ENCODE measurements around the gene HNRNPAB.
"Not testable (repeated sequence)": the region's sequence is repeated elsewhere in the genome, so short reads cannot be mapped to it uniquely, and the experiment has no call there.

Gene HNRNPAB

DNA sequence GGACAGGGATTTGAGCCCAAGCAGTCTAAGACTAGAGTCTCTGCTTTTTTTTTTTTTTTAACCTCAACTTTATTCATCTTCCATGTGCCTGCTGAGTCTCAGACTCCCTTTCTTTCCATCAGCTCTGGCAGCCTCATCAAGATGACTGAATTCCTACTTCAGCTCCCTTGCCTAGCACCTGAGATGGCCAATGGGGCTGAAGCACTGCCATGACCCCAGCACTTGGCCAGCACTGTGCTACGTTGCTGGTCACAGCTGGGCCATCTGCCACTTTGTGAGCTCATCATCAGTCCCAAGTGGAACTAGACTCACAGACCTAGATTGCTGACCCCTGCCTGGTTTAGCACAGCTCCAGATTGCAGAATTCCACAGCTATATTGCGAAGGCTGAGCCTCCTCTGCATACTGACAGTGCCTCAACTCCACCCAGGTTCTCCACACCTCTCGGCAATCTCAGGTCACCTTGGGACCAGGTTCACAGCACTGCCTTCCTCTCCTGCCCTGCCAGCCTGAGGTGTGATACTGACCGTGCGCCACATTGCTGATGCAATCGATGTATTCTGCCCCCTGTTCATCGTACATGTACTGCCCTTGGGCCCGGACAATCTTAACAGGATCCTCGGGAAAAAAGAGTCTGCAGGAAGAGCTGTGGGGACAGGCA, 26.7 kb downstream of the HNRNPAB start:
- DNase-seq (ENCODE audit: low read depth in 2 of 2): no peak

DNA sequence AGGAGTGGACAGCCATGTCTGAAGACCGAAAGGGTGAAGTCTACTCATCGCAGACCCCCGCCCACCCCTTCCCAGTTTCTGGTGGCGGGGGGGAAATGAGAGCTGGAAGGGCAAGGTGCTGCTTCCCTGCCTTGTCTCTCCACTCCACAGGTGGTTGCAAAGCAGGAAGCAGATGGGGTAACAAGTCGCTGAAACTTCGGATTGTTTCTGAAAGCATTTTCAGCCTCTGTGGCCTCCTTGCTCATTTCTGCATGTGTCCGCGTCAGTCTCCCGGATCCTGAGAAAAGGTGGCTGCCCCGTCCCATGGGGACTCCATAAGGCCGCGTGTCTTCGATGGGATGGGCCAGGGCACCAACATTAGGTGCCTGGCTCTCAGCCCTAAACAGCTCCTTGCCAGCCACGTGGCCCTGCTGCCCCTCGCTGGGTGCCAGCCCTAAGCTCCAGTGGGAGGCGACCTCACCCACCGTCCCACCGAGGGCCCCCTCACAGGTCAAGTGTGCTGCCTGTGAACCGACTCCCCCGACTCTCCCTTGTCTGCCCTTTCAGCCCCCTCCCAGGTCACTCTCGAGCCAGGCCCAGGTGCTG, 27.3 kb downstream of the HNRNPAB start:
- DNase-seq (ENCODE audit: low read depth in 2 of 2): no peak

GRCh38 chr5:178232124-178232919, 28.0 kb downstream of the HNRNPAB start, which contains the start of gene PHYKPL:
PHYKPL (minus strand) TSS chr5:178232802; CDS start chr5:178232550, 252 bp downstream.
- DNase-seq (ENCODE audit: low read depth in 2 of 2): peak; percentile 21 to 34

DNA sequence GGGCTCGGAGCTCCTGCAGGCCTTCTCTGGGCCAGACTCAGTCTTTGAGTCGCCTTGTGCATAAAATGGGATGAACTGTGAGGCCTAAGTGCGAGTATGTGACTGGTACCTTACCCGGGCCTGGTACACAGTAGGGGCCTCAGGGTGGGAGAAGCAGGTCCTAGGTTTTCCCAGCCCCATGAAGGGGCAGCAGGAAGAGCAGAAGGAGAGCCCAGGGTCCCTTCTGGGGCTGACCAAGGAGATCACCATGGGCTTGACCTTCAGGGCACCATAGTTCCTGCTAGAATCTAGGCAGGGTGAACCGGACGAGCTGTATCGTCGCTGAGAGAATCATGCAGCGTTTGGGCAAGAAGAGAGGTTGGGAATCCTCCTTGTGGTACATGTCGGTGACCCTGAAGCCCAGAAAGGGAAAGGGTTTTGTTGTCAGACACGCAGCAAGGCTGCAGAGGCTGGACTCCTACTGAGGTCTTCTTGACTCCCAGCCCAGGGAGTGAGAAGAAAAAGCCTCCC, 28.6 kb downstream of the HNRNPAB start:
- DNase-seq (ENCODE audit: low read depth in 2 of 2): no peak

DNA sequence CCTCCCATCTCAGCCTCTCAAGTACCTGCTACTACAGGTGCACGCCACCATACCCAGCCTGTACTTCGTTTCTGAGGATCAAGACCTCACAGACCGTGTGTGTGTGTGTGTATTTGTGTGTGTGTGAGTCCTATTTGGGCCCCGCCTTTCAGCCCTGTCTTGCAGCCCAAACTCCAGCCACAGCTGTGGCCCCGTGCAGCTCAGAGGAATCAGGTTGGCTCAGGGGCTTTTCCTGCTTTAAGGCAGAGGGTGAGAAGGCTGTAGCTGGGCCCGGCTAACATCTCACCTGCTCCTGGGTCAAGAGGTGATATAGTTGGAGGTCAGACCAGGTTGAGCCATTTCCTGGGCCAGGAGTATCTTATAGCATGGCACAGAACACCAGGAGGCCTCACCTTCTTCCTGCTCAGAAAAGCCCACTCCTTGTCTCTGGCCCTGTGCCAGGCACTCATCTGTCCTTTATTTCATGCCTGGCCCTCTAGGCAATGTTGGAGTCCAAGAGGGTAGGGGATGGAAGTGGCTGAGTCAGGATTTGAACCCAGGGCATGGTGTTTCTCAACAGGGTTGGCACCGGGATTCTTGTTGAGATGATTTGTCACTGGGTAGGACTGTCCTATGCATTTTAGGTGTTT, 29.9 kb downstream of the HNRNPAB start:
- no peak for DNase-seq (ENCODE audit: low read depth in 2 of 2)

- peak; percentile 10 to 14 for DNase-seq (ENCODE audit: low read depth in 2 of 2)
These were observed 30.6 kb downstream of the HNRNPAB start for GRCh38 chr5:178234750-178235587.

- DNase-seq (ENCODE audit: low read depth in 2 of 2): no peak
These were observed 31.2 kb downstream of the HNRNPAB start for GRCh38 chr5:178235588-178235974.

DNA sequence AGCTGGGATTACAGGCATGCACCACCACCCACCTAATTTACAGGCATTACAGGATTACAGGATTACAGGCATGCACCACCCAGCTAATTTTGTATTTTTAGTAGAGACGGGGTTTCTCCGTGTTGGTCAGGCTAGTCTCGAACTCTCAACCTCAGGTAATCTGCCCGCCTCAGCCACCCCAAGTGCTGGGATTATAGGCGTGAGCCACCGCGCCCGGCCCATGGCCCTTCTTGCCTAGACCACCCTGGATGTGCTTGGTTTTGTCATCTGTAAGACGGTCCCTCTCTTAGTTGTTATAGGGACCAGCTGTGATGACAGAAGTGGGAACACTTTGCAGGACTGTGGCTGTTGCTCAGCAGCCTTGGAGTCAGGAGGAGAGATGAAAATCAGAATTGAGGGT, 31.8 kb downstream of the HNRNPAB start:
- DNase-seq (ENCODE audit: low read depth in 2 of 2): no peak

- DNase-seq (ENCODE audit: low read depth in 2 of 2): no peak
These were observed 32.3 kb downstream of the HNRNPAB start for GRCh38 chr5:178236679-178237078.

- DNase-seq (ENCODE audit: low read depth in 2 of 2): no peak
These were observed 33.3 kb downstream of the HNRNPAB start for GRCh38 chr5:178237431-178238312.

DNA sequence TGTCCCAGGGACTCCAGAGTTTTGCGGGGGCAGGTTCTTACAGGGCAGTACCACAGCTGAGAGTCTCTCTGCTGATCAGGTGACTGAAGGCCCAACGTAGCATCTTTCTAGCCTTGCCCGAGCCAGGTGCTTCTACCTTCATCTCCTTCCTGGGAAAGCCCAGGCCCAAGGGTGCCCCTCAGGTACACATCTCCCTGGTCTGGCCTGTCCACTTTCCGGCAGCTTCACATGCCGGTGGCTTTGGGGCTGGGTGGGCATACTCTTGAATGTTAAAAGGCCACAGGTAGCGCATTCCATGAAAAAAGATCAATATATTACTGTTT, 33.9 kb downstream of the HNRNPAB start:
- DNase-seq (ENCODE audit: low read depth in 2 of 2): no peak

- DNase-seq (ENCODE audit: low read depth in 2 of 2): no peak
These were observed 34.6 kb downstream of the HNRNPAB start for GRCh38 chr5:178238711-178239592.

DNA sequence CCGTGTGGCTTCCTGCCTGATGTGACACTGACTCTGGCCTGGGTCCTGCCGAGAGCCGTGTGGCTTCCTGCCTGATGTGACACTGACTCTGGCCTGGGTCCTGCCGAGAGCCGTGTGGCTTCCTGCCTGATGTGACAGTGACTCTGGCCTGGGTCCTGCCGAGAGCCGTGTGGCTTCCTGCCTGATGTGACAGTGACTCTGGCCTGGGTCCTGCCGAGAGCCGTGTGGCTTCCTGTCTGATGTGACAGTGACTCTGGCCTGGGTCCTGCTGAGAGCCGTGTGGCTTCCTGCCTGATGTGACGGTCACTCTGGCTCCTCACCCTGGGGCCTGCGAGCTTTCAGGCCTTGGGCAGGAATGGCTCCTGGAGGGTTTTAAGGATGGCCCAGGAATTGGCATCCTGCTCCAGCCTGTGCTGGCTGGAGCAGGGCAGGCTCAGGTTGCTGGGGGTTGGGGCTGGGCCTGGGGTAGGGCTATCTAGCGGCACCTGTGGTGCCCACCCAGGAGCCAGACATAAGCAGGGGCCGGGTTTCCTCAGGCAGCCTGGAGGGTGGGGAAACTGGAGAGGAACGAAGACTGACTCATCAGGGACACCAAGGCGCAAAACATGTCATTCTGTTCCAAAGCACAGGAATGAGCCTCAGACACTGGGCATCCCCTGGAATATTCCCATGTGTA, 35.4 kb downstream of the HNRNPAB start:
- not testable (repeated sequence) for DNase-seq (ENCODE audit: low read depth in 2 of 2)

- no peak for DNase-seq (ENCODE audit: low read depth in 2 of 2)
These were observed 36.0 kb downstream of the HNRNPAB start for GRCh38 chr5:178240341-178240741.

- no peak for DNase-seq (ENCODE audit: low read depth in 2 of 2)
These were observed 36.4 kb downstream of the HNRNPAB start for GRCh38 chr5:178240766-178241165.

DNA sequence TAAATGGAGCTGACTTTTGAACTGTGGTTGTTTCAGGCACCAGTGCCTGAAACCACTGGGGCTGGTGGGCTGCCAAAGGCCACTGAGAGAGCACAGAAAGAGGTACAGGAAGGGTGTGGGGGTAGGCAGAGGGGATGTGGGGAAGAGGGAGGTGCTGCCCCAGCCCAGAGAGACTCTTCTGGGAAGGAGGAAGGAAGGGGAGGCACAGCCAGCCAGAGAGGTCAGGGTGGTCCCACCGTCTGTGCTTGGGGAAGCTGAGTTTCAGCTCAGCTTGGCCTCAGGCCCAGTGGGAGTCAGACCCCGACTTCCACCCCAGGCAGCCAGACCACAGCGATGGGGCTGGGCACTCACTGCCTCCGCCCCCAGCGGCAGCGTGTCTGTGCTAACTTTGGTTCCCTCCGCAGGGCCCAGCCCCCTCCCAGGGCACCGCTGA, 36.9 kb downstream of the HNRNPAB start:
- DNase-seq (ENCODE audit: low read depth in 2 of 2): no peak

DNA sequence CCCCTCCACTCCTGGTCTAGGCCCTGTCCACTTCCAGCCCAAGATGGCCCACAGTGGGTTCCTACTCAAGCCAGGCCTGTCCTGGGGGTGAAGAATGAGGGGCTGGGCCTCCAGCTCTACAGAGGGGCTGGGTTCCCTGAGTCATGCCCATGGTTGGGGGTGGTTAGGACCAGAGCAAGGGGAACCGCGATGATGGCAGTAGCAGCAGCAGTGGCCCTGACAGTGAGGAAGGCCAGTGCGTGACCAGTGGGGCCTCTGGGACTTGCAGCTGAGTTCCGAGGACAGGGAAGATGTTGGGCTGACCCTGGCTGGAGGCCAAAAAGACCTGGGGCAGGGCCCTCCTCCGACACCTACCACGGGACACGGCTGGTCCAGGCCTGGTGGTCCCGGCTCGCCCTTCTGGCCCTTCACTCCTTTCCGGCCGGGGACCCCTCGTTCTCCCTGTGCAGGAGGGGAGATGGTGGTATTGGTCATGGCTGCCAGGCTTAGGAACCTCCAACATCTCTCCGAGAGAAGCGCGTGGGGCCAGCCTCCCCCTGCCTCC, 37.4 kb downstream of the HNRNPAB start:
- DNase-seq (ENCODE audit: low read depth in 2 of 2): no peak

GRCh38 chr5:178242416-178242815, 38.1 kb downstream of the HNRNPAB start:
- no peak for DNase-seq (ENCODE audit: low read depth in 2 of 2)

Data from fibroblast of skin of left biceps (primary cell).